PC-3 (cell line): ENCODE results near the gene THOC6. TPM values are rescaled to one million over a fixed set of nuclear protein-coding genes. Genes with fewer than 3 reads are reported as not detected.

Experiments
- ATAC-seq: fragments of 200-7000 bp; cut with Tn5 transposase; 2 replicates; pipeline ENCODE4 v1.9.1; 2020; ENCODE audit warnings: mild to moderate bottlenecking, moderate library complexity
- BruUV-seq: library from RNA; stranded (reverse); fragments of 400-500 nt; replicated peaks from 2 replicates; lab custom pipeline; 2021; lab: Mats Ljungman, UMichigan
- CTCF ChIA-PET: fragments of 300-600 bp; sonication (Branson Sonifier 250); formaldehyde crosslinking; loops from one replicate; lab custom pipeline; 2022; ENCODE audit warnings: antibody characterized with exemption; lab: Charles Lee
- POLR2A ChIA-PET: fragments of 300-600 bp; sonication (Branson Sonifier 250); formaldehyde crosslinking; loops from one replicate; lab custom pipeline; 2022; ENCODE audit warnings: antibody characterized with exemption; ENCODE audit not compliant: unreplicated experiment; lab: Charles Lee
- DNase-seq: peaks from one replicate; pipeline ENCODE4 v3.0.0-alpha.2; 2015
- H2AFZ ChIP-seq: fragments of 300-600 bp; sonication (generic); 2 replicates; pipeline ENCODE4 v1.6.0; 2016; ENCODE audit warnings: antibody characterized with exemption, low read length
- H3F3A ChIP-seq: fragments of 300-600 bp; sonication (generic); one replicate; pipeline ENCODE4 v1.6.0; 2017; ENCODE audit warnings: antibody characterized with exemption, low read length, control low read depth, mild to moderate bottlenecking; ENCODE audit not compliant: unreplicated experiment
- H3K27ac ChIP-seq: fragments of 300-600 bp; sonication (generic); 2 replicates; pipeline ENCODE4 v1.5.1; 2016; ENCODE audit warnings: mild to moderate bottlenecking, low read length
- H3K27me3 ChIP-seq: fragments of 300-600 bp; sonication (generic); 2 replicates; pipeline ENCODE4 v1.6.1; 2016; ENCODE audit warnings: low read length, mixed read lengths
- H3K36me3 ChIP-seq: fragments of 300-600 bp; sonication (generic); 2 replicates; pipeline ENCODE4 v1.6.1; 2016; ENCODE audit warnings: low read depth, mixed run types, low read length, mixed read lengths
- H3K4me1 ChIP-seq: fragments of 300-600 bp; sonication (generic); 2 replicates; pipeline ENCODE4 v1.5.1; 2016; ENCODE audit warnings: low read length; ENCODE audit not compliant: insufficient read depth
- H3K4me2 ChIP-seq: fragments of 300-600 bp; sonication (generic); 2 replicates; pipeline ENCODE4 v1.6.0; 2016; ENCODE audit warnings: low read length
- H3K4me3 ChIP-seq: fragments of 300-600 bp; sonication (generic); 2 replicates; pipeline ENCODE4 v1.5.1; 2016; ENCODE audit warnings: mild to moderate bottlenecking, low read length, mixed read lengths
- H3K79me2 ChIP-seq: fragments of 300-600 bp; sonication (generic); 2 replicates; pipeline ENCODE4 v1.6.1; 2017; ENCODE audit warnings: low read length, mixed read lengths
- H3K9ac ChIP-seq: fragments of 300-600 bp; sonication (generic); 2 replicates; pipeline ENCODE4 v1.6.0; 2016; ENCODE audit warnings: mild to moderate bottlenecking, low read length
- H3K9me2 ChIP-seq: fragments of 300-600 bp; sonication (generic); replicated peaks from 2 replicates; pipeline ENCODE4 v1.6.1; 2016; ENCODE audit warnings: mixed run types, low read length, mixed read lengths
- H3K9me3 ChIP-seq: fragments of 300-600 bp; sonication (generic); 2 replicates; pipeline ENCODE4 v1.6.1; 2016; ENCODE audit warnings: low read length, mixed read lengths
- H4K20me1 ChIP-seq: fragments of 300-600 bp; sonication (generic); 2 replicates; pipeline ENCODE4 v1.6.1; 2016; ENCODE audit warnings: low read length, mixed read lengths
- CTCF ChIP-seq: fragments of 300-600 bp; sonication (generic); conservative IDR thresholded peaks from 2 replicates; pipeline ENCODE4 v1.5.1; 2017; ENCODE audit warnings: antibody characterized with exemption, low read depth, mild to moderate bottlenecking, low read length
- EZH2 ChIP-seq: fragments of 300-600 bp; sonication (generic); IDR thresholded peaks from one replicate; pipeline ENCODE4 v1.6.1; 2017; ENCODE audit warnings: antibody characterized with exemption, mild to moderate bottlenecking, low read length; ENCODE audit not compliant: unreplicated experiment
- EZH2phosphoT487 ChIP-seq: fragments of 300-600 bp; sonication (generic); IDR thresholded peaks from 2 replicates; pipeline ENCODE4 v1.6.1; 2018; ENCODE audit warnings: mild to moderate bottlenecking, antibody characterized with exemption, low read length, borderline replicate concordance
- intact Hi-C: fragments of 100-400 bp; cut with micrococcal nuclease; formaldehyde crosslinking; loops from 2 replicates; pipeline ENCODE4 v1.9.0; 2023
- total RNA-seq: library from RNA; depleted of rRNA; stranded (reverse); fragments of >200 nt; gene quantifications from 2 replicates; pipeline ENCODE4 v1.2.3, GENCODE V29; 2014

The THOC6 gene
- total RNA-seq, 1 experiment from 2014 or later: 40.3 TPM

DNA sequence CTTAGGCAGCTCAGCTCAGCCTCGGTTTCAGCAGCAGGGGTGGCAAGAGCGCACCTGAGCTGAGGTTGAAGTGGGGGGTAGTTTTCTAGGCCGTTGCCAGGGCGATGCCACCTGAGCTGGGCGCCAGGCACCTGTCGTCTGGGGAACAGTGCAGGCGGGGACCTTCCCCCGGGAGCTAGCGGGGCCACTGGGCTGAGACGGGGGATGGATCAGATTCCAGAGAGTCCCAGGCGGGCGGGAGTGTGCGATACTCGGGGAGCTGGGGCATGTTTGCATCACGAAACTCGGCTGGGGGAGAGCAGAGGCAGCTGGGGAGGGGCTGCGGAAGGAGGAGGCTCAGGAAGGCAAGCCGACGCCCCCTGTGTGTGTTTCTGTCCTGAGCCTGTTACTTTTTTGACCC, 11.6 kb upstream of the THOC6 start:
- CTCF ChIA-PET: no interaction called here
- no peaks in the 10 kb centered on the region for H3K36me3 ChIP-seq
- POLR2A ChIA-PET: interaction anchor here (0.7 kb wide), 1 partner anchor 366 kb away, joined by 3 read pairs; no protein-coding TSS in a partner anchor
- H3K4me3 ChIP-seq: no peak overlapping the region
- no peak overlapping the region for H3K27ac ChIP-seq
- H3K4me1 ChIP-seq: peaks cover 37% of the 10 kb centered on the region
- intact Hi-C loops: no loop called here
- BruUV-seq: no TSS peak
- no peaks in the 10 kb centered on the region for H3K79me2 ChIP-seq
- ATAC-seq (no peak), DNase-seq (no peak)
- H3K9me3 ChIP-seq: no peaks in the 10 kb centered on the region
- H4K20me1 ChIP-seq: no peaks in the 10 kb centered on the region
- no peak overlapping the region for H3K4me2 ChIP-seq
- H3F3A ChIP-seq: no peaks in the 10 kb centered on the region
- H3K9ac ChIP-seq: no peak overlapping the region
- H2AFZ ChIP-seq: no peak overlapping the region
- TF ChIP-seq EZH2: no peak
- no peak for TF ChIP-seq EZH2phosphoT487
- TF ChIP-seq CTCF: no peak
- no peaks in the 10 kb centered on the region for H3K27me3 ChIP-seq
- H3K9me2 ChIP-seq: no peaks in the 10 kb centered on the region

DNA sequence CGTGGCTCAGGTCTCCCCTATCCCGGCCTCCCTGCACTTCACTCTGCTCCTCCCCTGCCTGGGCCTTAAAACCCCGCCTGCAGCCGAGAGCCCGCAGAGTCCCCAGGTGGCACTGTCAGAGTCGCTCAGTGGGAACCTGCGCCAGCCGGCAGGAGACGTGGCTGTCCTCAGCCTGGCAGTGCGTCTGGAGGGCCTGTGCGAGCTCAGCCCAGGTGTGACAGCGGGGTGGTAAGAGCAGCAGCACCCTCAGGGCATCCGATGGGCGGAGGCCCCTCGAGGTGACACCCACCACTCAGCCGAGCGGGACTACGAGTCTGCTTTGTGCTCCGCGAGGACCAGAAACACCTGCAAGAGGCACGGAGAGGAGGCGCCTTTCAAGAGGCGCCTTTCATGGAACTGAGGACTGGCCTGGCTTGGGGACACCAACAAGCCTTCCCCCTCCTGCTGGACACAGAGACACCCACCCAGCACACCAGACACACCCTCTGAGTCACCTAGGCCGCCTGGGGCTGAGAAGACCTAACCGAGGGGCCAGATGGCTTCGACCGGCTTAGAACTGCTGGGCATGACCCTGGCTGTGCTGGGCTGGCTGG, 10.9 kb upstream of the THOC6 start, which contains the start of gene CLDN9:
TSS of gene CLDN9 (plus strand) at position 96 of the 593 bp plus-strand sequence. CDS start at position 536, 440 bp downstream.
- no peak within 1 kb of the TSS for H3K4me3 ChIP-seq
- H3K27ac ChIP-seq: no peak within 1 kb of the TSS
- H4K20me1 ChIP-seq: no peaks in the 10 kb centered on the region
- ChIA-PET POLR2A (no interaction called here), CTCF (no interaction called here)
- H3K4me2 ChIP-seq: peak within 1 kb of the TSS; percentile 15; the same call in 1 of the 2 replicates
- H3K4me1 ChIP-seq: peaks cover 37% of the 10 kb centered on the region
- no peaks in the 10 kb centered on the region for H3K9me3 ChIP-seq
- no peaks in the 10 kb centered on the region for H3K36me3 ChIP-seq
- no peaks in the 10 kb centered on the region for H3K79me2 ChIP-seq
- TF ChIP-seq EZH2phosphoT487 (no peak), EZH2 (no peak), CTCF (no peak)
- no peaks in the 10 kb centered on the region for H3K9me2 ChIP-seq
- H3F3A ChIP-seq: no peaks in the 10 kb centered on the region
- ATAC-seq (peak; percentile 55), DNase-seq (peak; percentile 58)
- intact Hi-C loops: no loop called here
- no TSS peak for BruUV-seq
- no peak within 1 kb of the TSS for H2AFZ ChIP-seq
- no peak within 1 kb of the TSS for H3K9ac ChIP-seq
- no peaks in the 10 kb centered on the region for H3K27me3 ChIP-seq

DNA sequence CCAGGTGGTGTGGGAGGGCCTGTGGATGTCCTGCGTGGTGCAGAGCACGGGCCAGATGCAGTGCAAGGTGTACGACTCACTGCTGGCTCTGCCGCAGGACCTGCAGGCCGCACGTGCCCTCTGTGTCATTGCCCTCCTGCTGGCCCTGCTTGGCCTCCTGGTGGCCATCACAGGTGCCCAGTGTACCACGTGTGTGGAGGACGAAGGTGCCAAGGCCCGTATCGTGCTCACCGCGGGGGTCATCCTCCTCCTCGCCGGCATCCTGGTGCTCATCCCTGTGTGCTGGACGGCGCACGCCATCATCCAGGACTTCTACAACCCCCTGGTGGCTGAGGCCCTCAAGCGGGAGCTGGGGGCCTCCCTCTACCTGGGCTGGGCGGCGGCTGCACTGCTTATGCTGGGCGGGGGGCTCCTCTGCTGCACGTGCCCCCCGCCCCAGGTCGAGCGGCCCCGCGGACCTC, 10.3 kb upstream of the THOC6 start:
- intact Hi-C loops: no loop called here
- H3K9me2 ChIP-seq: no peaks in the 10 kb centered on the region
- H3K4me1 ChIP-seq: peaks cover 31% of the 10 kb centered on the region
- TF ChIP-seq EZH2phosphoT487 (no peak), CTCF (no peak; the same call in 1 of the 2 replicates), EZH2 (no peak)
- BruUV-seq: no TSS peak
- H3K4me3 ChIP-seq: no peak overlapping the region
- H3K9me3 ChIP-seq: no peaks in the 10 kb centered on the region
- H3K79me2 ChIP-seq: no peaks in the 10 kb centered on the region
- DNase-seq (peak; percentile 40), ATAC-seq (peak; percentile 65)
- no peaks in the 10 kb centered on the region for H3K27me3 ChIP-seq
- no peaks in the 10 kb centered on the region for H3F3A ChIP-seq
- ChIA-PET CTCF (no interaction called here), POLR2A (no interaction called here)
- H4K20me1 ChIP-seq: no peaks in the 10 kb centered on the region
- H3K27ac ChIP-seq: no peak overlapping the region
- H3K9ac ChIP-seq: no peak overlapping the region
- H2AFZ ChIP-seq: no peak overlapping the region
- no peaks in the 10 kb centered on the region for H3K36me3 ChIP-seq
- peak overlapping the region; percentile 15; the same call in 1 of the 2 replicates for H3K4me2 ChIP-seq
